Measurements from ENCODE around the gene BSPRY. TPM values are rescaled to one million over a fixed set of nuclear protein-coding genes. Genes with fewer than 3 reads are reported as not detected.

BSPRY gene
- polyA plus RNA-seq, 1 donor from 2014 or later: not detected

DNA sequence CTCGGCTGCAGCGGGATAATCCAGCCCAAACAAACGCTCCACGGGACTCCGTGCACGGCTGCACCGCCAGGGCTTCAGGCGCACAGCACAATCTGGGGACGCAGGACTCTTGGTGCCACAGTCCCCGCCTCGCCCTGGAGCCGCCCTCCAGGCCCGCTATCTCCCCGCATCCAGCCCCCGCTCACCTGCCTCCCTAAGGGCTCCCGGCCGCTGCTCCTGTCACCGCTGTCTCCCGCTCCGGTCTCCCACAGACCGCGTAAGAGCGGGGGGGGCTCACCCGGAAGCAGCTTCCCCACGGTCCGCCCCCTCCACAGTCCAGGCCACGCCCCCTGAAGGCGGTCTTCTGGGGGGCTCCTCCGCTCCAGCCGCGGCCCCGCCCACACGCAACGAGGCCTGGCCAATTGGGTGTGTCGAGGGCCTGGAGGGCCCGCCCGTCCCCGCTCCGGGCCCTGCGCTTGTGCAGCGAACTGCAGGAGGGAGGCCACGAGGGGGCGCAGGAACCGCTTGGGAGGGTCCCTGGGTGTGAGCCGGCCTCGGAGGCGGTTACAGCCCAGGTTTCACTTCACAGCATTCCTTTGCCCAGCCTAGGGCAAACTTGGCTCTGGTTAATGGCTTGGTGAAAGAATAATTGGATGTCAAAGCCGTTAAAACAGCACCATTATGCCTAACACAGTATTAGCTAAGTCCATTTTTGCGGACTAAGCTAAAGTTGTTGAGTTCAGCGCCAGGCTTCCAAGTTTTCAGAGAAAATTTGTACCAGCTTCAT, 51.9 kb downstream of the BSPRY start, which contains the start of gene ALAD:
Gene ALAD, minus strand, starts transcription at position 258 of the 766 bp plus-strand sequence. CDS start 7,725 bp downstream, outside the sequence.
- H3K27ac ChIP-seq (ENCODE audit: low read length): peak within 1 kb of the TSS; percentile 74
- no peaks in the 10 kb centered on the region for H3F3A ChIP-seq (ENCODE audit: insufficient read depth, low read length, poor library complexity, severe bottlenecking)
- peak; percentile 74 for TF ChIP-seq EP300 (conservative IDR thresholded peaks at IDR 0.05; ENCODE audit: poor library complexity, severe bottlenecking)
- TF ChIP-seq EZH2 (IDR thresholded peaks at IDR 0.05; ENCODE audit: borderline replicate concordance, insufficient read depth, low read length, poor library complexity, severe bottlenecking): no peak
- peak; percentile 80 for TF ChIP-seq RAD21 (conservative IDR thresholded peaks at IDR 0.05)
- peak; percentile 76 for TF ChIP-seq MXI1 (conservative IDR thresholded peaks at IDR 0.05; ENCODE audit: poor library complexity, severe bottlenecking)
- TF ChIP-seq TAF1 (IDR thresholded peaks at IDR 0.05; ENCODE audit: low read depth): peak; percentile 38
- peak; percentile 96 for TF ChIP-seq POLR2AphosphoS5 (IDR thresholded peaks at IDR 0.05)
- TF ChIP-seq, protein P1, sequence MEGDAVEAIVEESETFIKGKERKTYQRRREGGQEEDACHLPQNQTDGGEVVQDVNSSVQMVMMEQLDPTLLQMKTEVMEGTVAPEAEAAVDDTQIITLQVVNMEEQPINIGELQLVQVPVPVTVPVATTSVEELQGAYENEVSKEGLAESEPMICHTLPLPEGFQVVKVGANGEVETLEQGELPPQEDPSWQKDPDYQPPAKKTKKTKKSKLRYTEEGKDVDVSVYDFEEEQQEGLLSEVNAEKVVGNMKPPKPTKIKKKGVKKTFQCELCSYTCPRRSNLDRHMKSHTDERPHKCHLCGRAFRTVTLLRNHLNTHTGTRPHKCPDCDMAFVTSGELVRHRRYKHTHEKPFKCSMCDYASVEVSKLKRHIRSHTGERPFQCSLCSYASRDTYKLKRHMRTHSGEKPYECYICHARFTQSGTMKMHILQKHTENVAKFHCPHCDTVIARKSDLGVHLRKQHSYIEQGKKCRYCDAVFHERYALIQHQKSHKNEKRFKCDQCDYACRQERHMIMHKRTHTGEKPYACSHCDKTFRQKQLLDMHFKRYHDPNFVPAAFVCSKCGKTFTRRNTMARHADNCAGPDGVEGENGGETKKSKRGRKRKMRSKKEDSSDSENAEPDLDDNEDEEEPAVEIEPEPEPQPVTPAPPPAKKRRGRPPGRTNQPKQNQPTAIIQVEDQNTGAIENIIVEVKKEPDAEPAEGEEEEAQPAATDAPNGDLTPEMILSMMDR (IDR thresholded peaks at IDR 0.05; ENCODE audit: poor library complexity, severe bottlenecking): peak; percentile 99
- peak; percentile 95 for TF ChIP-seq SMC3 (conservative IDR thresholded peaks at IDR 0.05; ENCODE audit: poor library complexity)
- TF ChIP-seq, protein P2, sequence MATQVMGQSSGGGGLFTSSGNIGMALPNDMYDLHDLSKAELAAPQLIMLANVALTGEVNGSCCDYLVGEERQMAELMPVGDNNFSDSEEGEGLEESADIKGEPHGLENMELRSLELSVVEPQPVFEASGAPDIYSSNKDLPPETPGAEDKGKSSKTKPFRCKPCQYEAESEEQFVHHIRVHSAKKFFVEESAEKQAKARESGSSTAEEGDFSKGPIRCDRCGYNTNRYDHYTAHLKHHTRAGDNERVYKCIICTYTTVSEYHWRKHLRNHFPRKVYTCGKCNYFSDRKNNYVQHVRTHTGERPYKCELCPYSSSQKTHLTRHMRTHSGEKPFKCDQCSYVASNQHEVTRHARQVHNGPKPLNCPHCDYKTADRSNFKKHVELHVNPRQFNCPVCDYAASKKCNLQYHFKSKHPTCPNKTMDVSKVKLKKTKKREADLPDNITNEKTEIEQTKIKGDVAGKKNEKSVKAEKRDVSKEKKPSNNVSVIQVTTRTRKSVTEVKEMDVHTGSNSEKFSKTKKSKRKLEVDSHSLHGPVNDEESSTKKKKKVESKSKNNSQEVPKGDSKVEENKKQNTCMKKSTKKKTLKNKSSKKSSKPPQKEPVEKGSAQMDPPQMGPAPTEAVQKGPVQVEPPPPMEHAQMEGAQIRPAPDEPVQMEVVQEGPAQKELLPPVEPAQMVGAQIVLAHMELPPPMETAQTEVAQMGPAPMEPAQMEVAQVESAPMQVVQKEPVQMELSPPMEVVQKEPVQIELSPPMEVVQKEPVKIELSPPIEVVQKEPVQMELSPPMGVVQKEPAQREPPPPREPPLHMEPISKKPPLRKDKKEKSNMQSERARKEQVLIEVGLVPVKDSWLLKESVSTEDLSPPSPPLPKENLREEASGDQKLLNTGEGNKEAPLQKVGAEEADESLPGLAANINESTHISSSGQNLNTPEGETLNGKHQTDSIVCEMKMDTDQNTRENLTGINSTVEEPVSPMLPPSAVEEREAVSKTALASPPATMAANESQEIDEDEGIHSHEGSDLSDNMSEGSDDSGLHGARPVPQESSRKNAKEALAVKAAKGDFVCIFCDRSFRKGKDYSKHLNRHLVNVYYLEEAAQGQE (IDR thresholded peaks at IDR 0.05; ENCODE audit: borderline replicate concordance): peak; percentile 54

DNA sequence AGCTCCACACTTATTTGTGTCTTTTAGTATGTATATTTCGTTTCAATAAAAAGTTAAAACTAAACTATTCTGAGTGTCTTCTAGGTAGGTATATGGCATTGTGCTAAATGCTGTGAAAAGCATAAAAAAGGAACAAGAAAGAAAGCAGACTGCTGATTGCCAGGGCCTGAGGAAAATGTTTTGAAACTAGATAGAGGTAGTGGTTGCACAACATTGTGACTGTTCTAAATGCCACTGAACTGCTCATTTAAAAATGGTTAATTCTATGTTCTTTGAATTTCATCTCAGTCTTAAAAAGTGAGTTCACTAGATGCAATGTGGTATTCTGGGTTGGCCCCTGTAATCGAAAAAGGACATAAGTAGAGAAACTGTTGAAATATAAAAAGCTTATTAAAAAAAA, 54.3 kb downstream of the BSPRY start:
- no peaks in the 10 kb centered on the region for H4K20me1 ChIP-seq (ENCODE audit: insufficient read depth)
- no peak overlapping the region for H3K4me3 ChIP-seq (ENCODE audit: low read length)
- no peak overlapping the region for H2AFZ ChIP-seq (ENCODE audit: low read depth, low read length)
- H3K9me2 ChIP-seq (ENCODE audit: insufficient read depth, low read length): no peaks in the 10 kb centered on the region
- H3F3A ChIP-seq (ENCODE audit: insufficient read depth, low read length, poor library complexity, severe bottlenecking): no peaks in the 10 kb centered on the region
- no peak overlapping the region for H3K27ac ChIP-seq (ENCODE audit: low read length)
- no peak overlapping the region for H3K9ac ChIP-seq (ENCODE audit: low read length)
- H3K79me2 ChIP-seq (replicated peaks; ENCODE audit: insufficient read depth, low read length): peaks cover 20% of the 10 kb centered on the region
- H3K36me3 ChIP-seq (ENCODE audit: insufficient read depth, low read length): no peaks in the 10 kb centered on the region
- H3K27me3 ChIP-seq (ENCODE audit: insufficient read depth, low read depth, low read length): no peaks in the 10 kb centered on the region
- TF ChIP-seq EP300 (conservative IDR thresholded peaks at IDR 0.05; ENCODE audit: poor library complexity, severe bottlenecking) (no peak), RAD21 (conservative IDR thresholded peaks at IDR 0.05) (no peak), SMC3 (conservative IDR thresholded peaks at IDR 0.05; ENCODE audit: poor library complexity) (no peak), TAF1 (IDR thresholded peaks at IDR 0.05; ENCODE audit: low read depth) (no peak), MXI1 (conservative IDR thresholded peaks at IDR 0.05; ENCODE audit: poor library complexity, severe bottlenecking) (no peak), EZH2 (IDR thresholded peaks at IDR 0.05; ENCODE audit: borderline replicate concordance, insufficient read depth, low read length, poor library complexity, severe bottlenecking) (no peak), POLR2AphosphoS5 (IDR thresholded peaks at IDR 0.05) (no peak)
- TF ChIP-seq, protein P1 (IDR thresholded peaks at IDR 0.05; ENCODE audit: poor library complexity, severe bottlenecking): no peak
- TF ChIP-seq, protein P2 (IDR thresholded peaks at IDR 0.05; ENCODE audit: borderline replicate concordance): no peak
- no peak overlapping the region for H3K4me2 ChIP-seq (ENCODE audit: low read length)
- no peaks in the 10 kb centered on the region for H3K9me3 ChIP-seq (ENCODE audit: low read length)

More for the DNA sequence above, 51.9 kb downstream of the BSPRY start, which contains the start of gene ALAD:
- Histone ChIP-seq H3K79me2 (replicated peaks; ENCODE audit: insufficient read depth, low read length) (peaks cover 23% of the 10 kb centered on the region), H3K9me3 (ENCODE audit: low read length) (no peaks in the 10 kb centered on the region), H3K9me2 (ENCODE audit: insufficient read depth, low read length) (no peaks in the 10 kb centered on the region), H3K4me3 (ENCODE audit: low read length) (peak within 1 kb of the TSS; percentile 96), H3K9ac (ENCODE audit: low read length) (peak within 1 kb of the TSS; percentile 90), H2AFZ (ENCODE audit: low read depth, low read length) (peak within 1 kb of the TSS; percentile 73), H4K20me1 (ENCODE audit: insufficient read depth) (no peaks in the 10 kb centered on the region), H3K4me2 (ENCODE audit: low read length) (peak within 1 kb of the TSS; percentile 76), H3K36me3 (ENCODE audit: insufficient read depth, low read length) (no peaks in the 10 kb centered on the region), H3K27me3 (ENCODE audit: insufficient read depth, low read depth, low read length) (no peaks in the 10 kb centered on the region)

Data from neural cell (in vitro differentiated cells).